ENCODE results near the gene ATF4.

Gene ATF4

DNA sequence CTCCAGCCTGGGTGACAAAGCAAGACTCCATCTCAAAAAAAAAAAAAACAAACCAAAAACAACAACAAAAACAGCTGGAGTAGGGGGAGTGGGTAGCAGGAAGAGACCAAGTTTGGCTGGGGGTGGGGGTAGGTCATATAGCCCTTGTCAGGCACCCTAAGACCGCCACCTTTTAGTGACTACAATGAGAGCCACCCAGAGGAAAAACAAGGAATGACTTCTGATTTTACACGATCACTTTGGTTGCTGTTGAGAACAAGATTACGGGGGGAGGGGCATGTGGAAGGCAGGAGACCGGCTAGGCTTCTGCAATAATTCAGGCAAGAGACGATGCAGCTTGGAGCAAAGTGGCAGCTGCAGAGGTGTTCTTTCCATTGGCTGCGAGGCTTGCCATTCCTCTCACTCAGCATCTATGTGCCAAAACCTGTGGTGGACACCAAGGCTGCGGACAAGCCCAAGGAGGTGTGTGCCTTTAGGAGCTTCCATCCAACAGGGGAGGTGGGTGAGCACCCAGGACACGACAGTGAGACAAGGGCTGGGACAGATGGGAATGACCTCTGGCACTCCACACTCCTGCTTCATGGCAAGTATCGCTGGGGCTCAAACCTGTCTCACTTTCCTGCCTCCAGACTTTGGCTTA lies 10.4 kb downstream of the ATF4 start:
- Mint-ChIP-seq H3K27me3 (ENCODE audit: low read depth) (no peaks in the 10 kb centered on the region), H3K9me3 (no peaks in the 10 kb centered on the region), H3K4me1 (peaks cover 55% of the 10 kb centered on the region), H3K4me3 (peak overlapping the region; percentile 91 to 95 (median 95)), H3K27ac (peak overlapping the region; percentile 38 to 69 (median 69)), H3K36me3 (ENCODE audit: low read depth) (peaks cover 14% of the 10 kb centered on the region)
- TF ChIP-seq, protein P1, sequence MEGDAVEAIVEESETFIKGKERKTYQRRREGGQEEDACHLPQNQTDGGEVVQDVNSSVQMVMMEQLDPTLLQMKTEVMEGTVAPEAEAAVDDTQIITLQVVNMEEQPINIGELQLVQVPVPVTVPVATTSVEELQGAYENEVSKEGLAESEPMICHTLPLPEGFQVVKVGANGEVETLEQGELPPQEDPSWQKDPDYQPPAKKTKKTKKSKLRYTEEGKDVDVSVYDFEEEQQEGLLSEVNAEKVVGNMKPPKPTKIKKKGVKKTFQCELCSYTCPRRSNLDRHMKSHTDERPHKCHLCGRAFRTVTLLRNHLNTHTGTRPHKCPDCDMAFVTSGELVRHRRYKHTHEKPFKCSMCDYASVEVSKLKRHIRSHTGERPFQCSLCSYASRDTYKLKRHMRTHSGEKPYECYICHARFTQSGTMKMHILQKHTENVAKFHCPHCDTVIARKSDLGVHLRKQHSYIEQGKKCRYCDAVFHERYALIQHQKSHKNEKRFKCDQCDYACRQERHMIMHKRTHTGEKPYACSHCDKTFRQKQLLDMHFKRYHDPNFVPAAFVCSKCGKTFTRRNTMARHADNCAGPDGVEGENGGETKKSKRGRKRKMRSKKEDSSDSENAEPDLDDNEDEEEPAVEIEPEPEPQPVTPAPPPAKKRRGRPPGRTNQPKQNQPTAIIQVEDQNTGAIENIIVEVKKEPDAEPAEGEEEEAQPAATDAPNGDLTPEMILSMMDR (IDR thresholded peaks at IDR 0.05; ENCODE audit: unreplicated experiment in 3 of 3), result peak; percentile 17 to 25 (median 24)

DNA sequence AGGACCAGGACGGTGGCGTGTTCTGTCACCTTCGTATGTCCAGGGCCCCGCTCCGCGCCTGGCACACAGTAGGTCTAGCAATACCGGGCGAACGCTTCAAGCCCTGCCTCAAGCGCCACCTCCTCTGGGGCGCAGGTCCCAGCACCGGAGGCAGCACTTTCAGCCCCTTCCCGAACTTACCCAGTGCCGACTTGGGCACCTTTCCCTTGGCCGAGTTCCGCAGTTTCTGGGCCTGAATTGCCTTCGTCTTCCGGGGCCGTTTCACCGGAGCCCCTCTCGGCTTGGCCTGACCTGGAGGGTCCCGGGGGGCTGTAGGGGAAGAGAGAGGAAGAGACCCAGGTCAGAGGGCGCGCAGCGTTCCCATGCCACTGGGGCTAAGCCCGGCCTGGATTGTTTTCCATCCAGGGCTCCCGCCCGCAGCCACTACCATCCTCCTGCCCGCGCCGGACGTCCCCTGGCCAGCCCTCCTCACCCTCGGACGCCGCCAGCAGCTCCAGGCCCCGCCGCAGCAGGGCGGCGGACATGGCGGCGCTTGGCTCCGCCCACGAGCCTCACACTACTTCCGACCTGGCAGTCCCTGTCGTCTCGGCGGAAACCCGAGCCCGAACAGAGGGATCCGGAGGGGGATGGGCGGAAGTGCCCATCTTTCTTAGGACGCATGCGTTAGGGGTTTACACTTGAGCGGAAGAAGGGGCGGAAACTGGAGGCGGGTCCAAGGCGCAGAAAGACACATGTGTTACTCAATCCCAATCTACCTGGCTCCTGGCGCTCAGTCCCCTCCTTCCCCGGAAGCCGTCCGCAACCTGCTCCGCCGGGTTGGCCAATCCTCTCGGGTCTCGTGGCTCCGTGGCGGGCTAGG lies 12.1 kb downstream of the ATF4 start, which contains the start of gene RPS19BP1:
Gene RPS19BP1, minus strand, starts transcription at position 534 of the 859 bp plus-strand sequence. Its CDS starts 10 bp downstream, at position 524.
- peaks cover 50% of the 10 kb centered on the region for H3K4me1 Mint-ChIP-seq
- H3K4me3 Mint-ChIP-seq, result peak within 1 kb of the TSS; percentile 91 to 95 (median 95)
- H3K27me3 Mint-ChIP-seq (ENCODE audit: low read depth), result no peaks in the 10 kb centered on the region
- peaks cover 14% of the 10 kb centered on the region for H3K36me3 Mint-ChIP-seq (ENCODE audit: low read depth)
- H3K27ac Mint-ChIP-seq, result peak within 1 kb of the TSS; percentile 69 to 98 (median 82)
- H3K9me3 Mint-ChIP-seq, result no peaks in the 10 kb centered on the region
- TF ChIP-seq, protein P1 (IDR thresholded peaks at IDR 0.05; ENCODE audit: unreplicated experiment in 3 of 3), result no peak

- Mint-ChIP-seq H3K27ac (peak overlapping the region in 2 of 3 experiments; percentile 17 to 60), H3K4me3 (peak overlapping the region; percentile 42 to 67 (median 62)), H3K36me3 (ENCODE audit: low read depth) (peaks cover 14% of the 10 kb centered on the region), H3K4me1 (peaks cover 33% of the 10 kb centered on the region), H3K27me3 (ENCODE audit: low read depth) (no peaks in the 10 kb centered on the region), H3K9me3 (no peaks in the 10 kb centered on the region)
- TF ChIP-seq, protein P1 (IDR thresholded peaks at IDR 0.05; ENCODE audit: unreplicated experiment in 3 of 3), result no peak
Measured at GRCh38 chr22:39534092-39534506, 13.7 kb downstream of the ATF4 start.

- TF ChIP-seq, protein P1 (IDR thresholded peaks at IDR 0.05; ENCODE audit: unreplicated experiment in 3 of 3), result peak; percentile 97 to 98 (median 98)
- Mint-ChIP-seq H3K9me3 (no peaks in the 10 kb centered on the region), H3K27me3 (ENCODE audit: low read depth) (no peaks in the 10 kb centered on the region), H3K4me3 (peak overlapping the region; percentile 42 to 67 (median 62)), H3K36me3 (ENCODE audit: low read depth) (peaks cover 13% of the 10 kb centered on the region), H3K4me1 (peaks cover 27% of the 10 kb centered on the region), H3K27ac (peak overlapping the region in 2 of 3 experiments; percentile 17 to 60)
Measured at GRCh38 chr22:39534591-39535356, 14.4 kb downstream of the ATF4 start.

- Mint-ChIP-seq H3K27ac (no peak overlapping the region), H3K9me3 (no peaks in the 10 kb centered on the region), H3K36me3 (ENCODE audit: low read depth) (peaks cover 9% of the 10 kb centered on the region), H3K4me3 (no peak overlapping the region), H3K4me1 (peaks cover 23% of the 10 kb centered on the region), H3K27me3 (ENCODE audit: low read depth) (peaks cover under 1% of the 10 kb centered on the region)
- TF ChIP-seq, protein P1 (IDR thresholded peaks at IDR 0.05; ENCODE audit: unreplicated experiment in 3 of 3), result no peak
Measured at GRCh38 chr22:39535357-39535725, 15.0 kb downstream of the ATF4 start.

All from nephron (organoid).